ENCODE data around the gene COPS4.
"Not testable (repeated sequence)": the region's sequence is repeated elsewhere in the genome, so short reads cannot be mapped to it uniquely, and the experiment has no call there.

The COPS4 gene

DNA sequence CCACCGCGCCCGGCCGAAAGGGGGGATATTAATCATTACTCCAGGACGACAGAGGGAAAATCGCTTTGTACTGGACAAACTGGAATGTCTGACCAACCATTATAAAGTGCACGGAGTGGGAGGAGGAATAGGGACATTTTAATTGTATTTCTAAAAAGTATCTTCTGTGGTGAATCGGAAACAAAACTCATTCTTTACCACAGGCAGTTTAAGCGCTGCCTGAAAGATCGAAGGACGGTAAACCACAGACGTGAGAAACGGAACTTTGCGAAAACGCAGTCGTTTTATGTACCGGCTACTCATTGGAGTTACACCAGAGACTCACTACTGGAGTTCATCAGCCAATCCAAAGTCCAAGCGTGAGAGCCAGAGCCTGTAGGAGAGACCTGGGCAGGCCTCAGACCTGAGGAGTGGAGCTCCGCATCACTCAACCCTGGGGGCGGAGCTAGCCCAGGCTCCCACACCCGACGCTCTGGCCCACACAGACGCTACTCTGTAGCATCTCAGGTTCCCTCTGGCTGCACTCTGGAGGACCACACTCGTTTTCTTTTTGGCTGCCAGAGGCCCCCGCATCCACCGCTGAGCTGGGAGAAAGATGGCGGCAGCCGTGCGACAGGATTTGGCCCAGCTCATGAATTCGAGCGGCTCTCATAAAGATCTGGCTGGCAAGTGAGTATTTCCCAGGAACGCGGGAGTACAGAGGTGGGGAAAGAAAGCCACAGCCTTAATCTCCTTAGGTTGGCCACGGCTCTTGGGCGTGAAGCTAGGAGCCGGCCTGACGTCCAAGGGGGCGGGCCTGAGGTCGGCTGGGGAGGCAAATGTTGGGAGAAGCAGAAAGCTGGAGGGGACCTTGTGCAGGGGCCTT lies at the start of gene COPS4:
Gene COPS4, plus strand, starts transcription at position 554 of the 865 bp plus-strand sequence. Its CDS starts 42 bp downstream, at position 596.
- H3K4me3 Mint-ChIP-seq = peak within 1 kb of the TSS; percentile 100
- peaks cover 29% of the 10 kb centered on the region for H3K4me1 Mint-ChIP-seq
- H3K9me3 Mint-ChIP-seq = no peaks in the 10 kb centered on the region
- H3K27me3 Mint-ChIP-seq = no peaks in the 10 kb centered on the region
- peak within 1 kb of the TSS; percentile 100 for H3K27ac Mint-ChIP-seq
- H3K36me3 Mint-ChIP-seq = no peaks in the 10 kb centered on the region

DNA sequence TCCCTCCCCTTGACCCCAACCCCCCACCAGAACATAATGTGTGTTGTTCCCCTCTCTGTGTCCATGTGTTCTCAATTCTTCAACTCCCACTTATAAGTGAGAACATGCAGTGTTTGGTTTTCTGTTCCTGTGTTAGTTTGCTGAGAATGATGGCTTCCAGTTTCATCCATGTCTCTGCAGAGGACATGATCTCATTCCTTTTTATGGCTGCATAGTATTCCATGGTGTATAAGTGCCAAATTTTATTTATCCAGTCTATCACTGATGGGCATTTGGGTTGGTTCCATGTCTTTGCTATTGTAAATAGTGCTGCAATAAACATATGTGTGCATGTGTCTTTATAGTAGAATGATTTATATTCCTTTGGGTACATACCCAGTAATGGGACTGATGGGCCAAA lies 47.5 kb upstream of the COPS4 start:
- H3K9me3 Mint-ChIP-seq, H3K4me3 Mint-ChIP-seq, H3K27me3 Mint-ChIP-seq, H3K36me3 Mint-ChIP-seq, H3K27ac Mint-ChIP-seq: not testable (repeated sequence)
- H3K4me1 Mint-ChIP-seq = peaks cover 36% of the 10 kb centered on the region

DNA sequence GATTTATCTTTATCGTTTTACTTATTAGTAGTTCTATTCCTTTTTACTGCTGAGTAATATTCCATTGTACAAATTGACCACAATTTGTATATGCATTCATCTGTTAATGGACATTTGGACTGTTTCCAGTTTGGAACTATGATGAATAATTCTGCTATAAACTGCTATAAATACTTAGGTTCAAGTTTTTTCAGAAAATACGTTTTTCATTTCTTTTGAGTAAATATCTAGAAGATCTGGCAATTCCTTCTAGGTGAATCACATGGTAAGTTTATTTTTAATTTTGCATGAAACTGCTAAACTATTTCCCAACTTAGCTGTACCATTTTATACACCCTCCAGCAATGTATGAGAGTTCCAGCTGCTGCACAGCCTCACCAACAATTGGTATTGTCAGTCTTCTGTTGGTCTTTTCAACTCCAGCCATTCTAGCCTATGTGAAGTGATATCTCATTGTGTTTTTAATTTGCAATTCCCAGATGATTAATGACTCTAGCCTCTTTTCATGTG lies 46.6 kb upstream of the COPS4 start:
- peaks cover 7% of the 10 kb centered on the region for H3K36me3 Mint-ChIP-seq
- no peak overlapping the region for H3K27ac Mint-ChIP-seq
- H3K4me1 Mint-ChIP-seq = peaks cover 36% of the 10 kb centered on the region

DNA sequence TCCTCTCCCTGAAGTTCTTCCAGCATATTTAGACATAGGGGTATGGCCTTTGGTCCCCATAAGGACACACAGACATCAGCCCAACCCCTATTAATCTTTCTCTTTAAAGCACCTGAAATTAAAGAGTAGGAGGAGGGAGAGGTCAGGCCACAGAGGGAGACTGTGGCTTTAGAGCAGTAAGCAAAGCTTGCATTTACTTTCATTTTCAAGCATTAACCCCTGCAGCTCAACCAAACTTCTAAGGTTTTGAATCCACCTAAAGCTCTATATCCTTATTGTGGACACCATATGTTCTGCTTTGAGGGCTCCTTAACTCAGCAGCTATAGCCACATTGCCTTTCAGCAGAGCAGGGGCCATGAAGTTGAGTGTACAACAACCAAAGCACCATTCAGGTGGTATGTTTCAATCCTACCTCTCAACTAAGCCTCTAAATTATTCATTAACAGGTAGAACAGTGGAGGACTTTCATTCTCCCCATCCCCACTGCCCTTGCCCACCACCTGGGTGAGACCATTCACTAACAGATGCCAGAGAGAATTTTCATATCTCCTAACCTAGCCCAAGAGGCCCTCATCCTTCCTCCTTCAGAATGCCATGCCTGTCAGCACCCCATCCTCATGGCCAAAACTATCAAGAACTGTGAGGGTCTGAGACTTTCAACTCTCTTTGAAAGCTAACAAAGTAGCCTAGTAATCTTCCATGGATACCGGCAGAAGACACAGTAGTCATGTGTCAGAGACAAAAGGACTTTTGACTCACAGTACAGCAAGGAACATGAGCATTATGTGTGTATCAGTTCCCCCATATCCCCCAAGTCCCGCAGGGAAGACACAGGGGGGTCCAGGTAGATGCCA lies 45.2 kb upstream of the COPS4 start:
- H3K27ac Mint-ChIP-seq = peak overlapping the region; percentile 76

More for the DNA sequence above, 46.6 kb upstream of the COPS4 start:
- Mint-ChIP-seq H3K4me3 (no peak overlapping the region), H3K27me3 (no peaks in the 10 kb centered on the region), H3K9me3 (no peaks in the 10 kb centered on the region)

DNA sequence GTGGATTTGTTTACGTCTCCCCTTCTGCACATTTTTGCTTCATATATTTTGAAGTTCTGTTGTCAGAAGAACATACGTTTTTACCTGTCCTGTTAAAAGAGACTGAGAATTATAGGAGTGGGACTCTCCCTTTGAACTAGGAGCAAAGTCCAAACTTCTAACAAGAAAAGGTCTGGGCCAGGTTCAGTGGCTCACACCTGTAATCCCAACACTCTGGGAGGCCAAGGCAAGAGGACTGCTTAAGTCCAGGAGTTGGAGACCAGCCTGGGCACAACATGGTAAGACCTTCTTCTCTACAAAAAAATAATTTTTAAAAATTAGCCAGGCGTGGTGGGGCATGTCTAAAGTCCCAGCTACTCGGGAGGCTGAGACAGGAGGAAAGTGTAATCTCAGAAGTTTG lies 40.1 kb upstream of the COPS4 start:
- no peaks in the 10 kb centered on the region for H3K9me3 Mint-ChIP-seq
- H3K36me3 Mint-ChIP-seq = peaks cover 4% of the 10 kb centered on the region
- H3K27me3 Mint-ChIP-seq = no peaks in the 10 kb centered on the region
- H3K4me3 Mint-ChIP-seq = no peak overlapping the region
- H3K4me1 Mint-ChIP-seq = peaks cover 31% of the 10 kb centered on the region
- H3K27ac Mint-ChIP-seq = no peak overlapping the region

More for the DNA sequence above, 45.2 kb upstream of the COPS4 start:
- Mint-ChIP-seq H3K27me3 (no peaks in the 10 kb centered on the region), H3K4me3 (peak overlapping the region; percentile 73), H3K36me3 (peaks cover 5% of the 10 kb centered on the region), H3K9me3 (no peaks in the 10 kb centered on the region), H3K4me1 (peaks cover 29% of the 10 kb centered on the region)

DNA sequence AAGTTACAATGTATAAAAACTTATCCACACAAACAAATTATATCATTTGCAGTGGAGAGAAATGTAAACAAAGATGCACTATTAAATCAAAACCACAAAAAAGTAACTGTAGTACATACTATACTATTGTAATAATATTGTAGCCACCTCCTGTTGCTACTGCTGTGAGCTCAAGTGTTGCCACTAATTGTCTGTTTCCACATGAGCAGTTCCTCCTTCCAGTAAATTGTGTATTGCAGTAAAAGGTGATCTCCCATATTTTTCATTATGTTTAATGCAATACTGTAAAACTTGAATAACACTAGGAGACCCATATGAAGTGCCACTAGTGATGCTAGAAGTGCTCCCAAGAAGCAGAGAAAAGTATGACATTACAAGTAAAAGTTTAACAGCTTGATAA lies 36.1 kb upstream of the COPS4 start:
- Mint-ChIP-seq H3K27ac (no peak overlapping the region), H3K4me1 (peaks cover 29% of the 10 kb centered on the region), H3K4me3 (no peak overlapping the region), H3K36me3 (peaks cover 6% of the 10 kb centered on the region), H3K9me3 (no peaks in the 10 kb centered on the region), H3K27me3 (no peaks in the 10 kb centered on the region)

DNA sequence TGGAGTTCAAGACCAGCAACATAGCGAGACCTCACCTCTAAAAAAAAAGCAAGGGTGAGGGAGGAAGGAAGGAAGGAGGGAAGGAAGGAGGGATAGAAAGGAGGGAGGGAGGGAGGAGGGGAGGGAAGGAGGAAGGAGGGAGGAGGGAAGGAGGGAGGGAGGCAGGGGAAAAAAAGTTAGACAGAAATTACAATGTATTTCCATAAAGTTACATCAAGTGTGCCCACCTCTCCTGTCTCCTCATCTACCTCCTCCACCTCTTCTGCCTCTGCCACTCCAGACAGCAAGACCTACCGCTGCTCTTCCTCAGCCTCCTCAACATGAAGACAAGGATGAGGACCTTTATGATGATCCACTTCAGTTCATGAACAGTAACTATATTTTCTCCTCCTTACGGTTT lies 32.7 kb upstream of the COPS4 start:
- H3K27me3 Mint-ChIP-seq = no peaks in the 10 kb centered on the region
- H3K27ac Mint-ChIP-seq = no peak overlapping the region
- no peaks in the 10 kb centered on the region for H3K9me3 Mint-ChIP-seq
- H3K36me3 Mint-ChIP-seq = peaks cover 4% of the 10 kb centered on the region
- no peak overlapping the region for H3K4me3 Mint-ChIP-seq
- peaks cover 36% of the 10 kb centered on the region for H3K4me1 Mint-ChIP-seq

DNA sequence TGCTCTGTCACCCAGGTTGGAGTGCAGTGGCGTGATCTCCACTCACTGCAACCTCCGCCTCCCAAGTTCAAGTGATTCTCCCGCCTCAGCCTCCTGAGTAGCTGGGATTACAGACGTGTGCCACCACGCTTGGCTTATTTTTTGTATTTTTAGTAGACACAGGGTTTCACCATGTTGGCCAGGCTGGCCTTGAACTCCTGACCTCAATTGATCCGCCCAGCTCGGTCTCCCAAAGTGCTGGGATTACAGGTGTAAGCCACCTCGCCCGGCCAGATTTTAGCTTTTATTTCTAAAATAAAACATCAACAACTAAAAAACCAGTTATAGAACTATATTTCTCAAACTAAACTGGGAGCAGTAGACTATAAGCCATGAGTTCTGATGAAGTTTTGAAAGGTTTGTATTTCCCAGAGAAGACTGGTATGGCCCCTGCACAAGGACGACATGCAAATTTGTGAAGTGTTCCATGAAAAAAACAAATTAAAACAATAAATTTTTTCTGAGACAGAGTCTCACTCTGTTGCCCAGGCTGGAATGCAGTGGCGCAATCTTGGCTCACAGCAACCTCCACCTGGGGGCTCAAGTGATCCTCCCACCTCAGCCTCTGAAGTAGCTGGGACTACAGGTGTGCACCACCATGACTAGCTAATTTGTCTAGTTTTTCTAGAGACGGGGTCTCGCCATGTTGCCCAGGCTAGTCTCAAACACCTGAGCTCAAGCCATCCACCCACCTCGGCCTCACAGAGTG lies 31.8 kb upstream of the COPS4 start:
- not testable (repeated sequence) for H3K36me3 Mint-ChIP-seq, H3K27ac Mint-ChIP-seq
- peaks cover 41% of the 10 kb centered on the region for H3K4me1 Mint-ChIP-seq

DNA sequence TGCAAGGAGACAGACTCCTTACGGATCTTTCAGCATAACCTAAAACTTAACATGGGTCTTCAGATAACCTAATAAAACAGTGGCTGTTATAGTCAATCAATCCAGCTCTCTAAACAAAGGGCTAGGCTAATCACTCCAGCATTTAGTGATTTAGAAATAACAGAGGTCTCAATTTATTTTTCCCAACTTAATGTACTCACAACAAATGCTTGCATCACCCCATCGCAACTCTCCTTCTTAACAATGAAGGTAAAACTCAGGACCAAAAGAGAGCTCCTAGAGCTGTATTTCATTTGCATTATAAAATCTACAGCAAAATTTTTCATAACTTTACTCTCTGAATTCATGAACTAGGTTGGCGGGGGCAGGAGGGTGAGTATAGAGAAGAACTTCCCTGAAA lies 25.5 kb upstream of the COPS4 start:
- Mint-ChIP-seq H3K9me3 (no peaks in the 10 kb centered on the region), H3K27ac (peak overlapping the region; percentile 90), H3K27me3 (no peaks in the 10 kb centered on the region), H3K4me3 (peak overlapping the region; percentile 98), H3K4me1 (peaks cover 64% of the 10 kb centered on the region), H3K36me3 (no peaks in the 10 kb centered on the region)

More for the DNA sequence above, 31.8 kb upstream of the COPS4 start:
- not testable (repeated sequence) for H3K9me3 Mint-ChIP-seq, H3K27me3 Mint-ChIP-seq, H3K4me3 Mint-ChIP-seq

DNA sequence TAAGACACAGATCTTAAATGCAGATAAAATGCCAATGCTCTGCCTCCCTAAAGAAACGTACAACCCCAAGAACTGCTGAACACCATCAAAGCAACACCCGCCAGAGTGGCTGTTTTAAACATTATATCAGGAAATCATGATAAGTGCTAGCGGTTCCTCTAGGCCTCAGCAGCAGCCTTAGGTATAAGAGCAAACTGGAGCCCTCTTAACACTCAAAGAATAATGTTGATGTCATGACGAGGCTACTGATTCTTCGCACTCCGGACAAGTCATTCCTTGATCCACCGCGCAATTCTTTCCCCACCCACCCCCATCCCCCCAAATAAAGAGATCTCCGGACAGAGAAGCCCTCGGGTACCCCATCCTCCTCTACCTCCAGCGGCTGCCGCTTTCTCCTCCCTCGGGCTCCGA lies 24.9 kb upstream of the COPS4 start:
- H3K4me1 Mint-ChIP-seq = peaks cover 64% of the 10 kb centered on the region
- no peaks in the 10 kb centered on the region for H3K27me3 Mint-ChIP-seq

DNA sequence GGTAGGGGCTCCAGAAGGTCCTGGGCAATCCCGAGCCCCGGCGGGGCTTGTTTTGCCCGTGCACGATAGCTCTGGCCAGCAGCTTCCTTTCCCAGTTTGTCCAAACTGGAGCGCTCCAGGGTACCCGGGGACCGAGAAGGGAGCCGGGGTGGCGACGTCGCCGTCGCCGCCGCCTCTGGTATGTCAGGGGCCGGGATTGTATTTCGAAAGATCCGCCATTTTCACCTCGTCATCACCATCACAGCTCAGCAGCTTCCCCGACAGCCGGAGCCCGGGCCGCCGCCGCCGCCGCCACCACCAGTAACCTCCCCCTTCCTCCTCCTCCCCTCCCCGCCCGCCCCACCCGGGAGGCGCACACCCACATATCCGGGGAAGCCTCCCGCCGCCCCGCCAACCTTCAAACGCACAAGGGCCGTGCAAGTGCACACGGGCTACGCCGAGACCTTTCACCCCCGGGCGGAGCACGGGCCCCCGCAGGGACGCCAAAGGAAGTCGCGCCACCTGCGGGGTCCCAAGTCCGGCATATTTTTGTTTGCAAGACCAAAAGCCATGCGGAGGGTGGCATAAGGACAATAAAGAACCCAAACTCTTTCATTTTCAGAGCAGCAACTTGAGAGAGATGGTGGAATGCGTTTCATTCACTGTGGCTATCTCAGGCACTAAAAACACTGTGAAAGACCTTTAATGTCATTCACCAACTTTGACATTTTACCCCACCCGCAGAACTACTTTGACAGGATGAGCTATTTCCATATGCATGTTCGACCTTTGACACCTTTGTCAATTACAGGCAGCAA lies 24.3 kb upstream of the COPS4 start, which contains the start of gene LIN54:
Gene LIN54, minus strand, starts transcription at position 302 of the 797 bp plus-strand sequence. CDS start 25,979 bp downstream, outside the sequence.
- no peaks in the 10 kb centered on the region for H3K9me3 Mint-ChIP-seq
- no peaks in the 10 kb centered on the region for H3K27me3 Mint-ChIP-seq
- no peaks in the 10 kb centered on the region for H3K36me3 Mint-ChIP-seq
- H3K27ac Mint-ChIP-seq = peak within 1 kb of the TSS; percentile 90
- H3K4me3 Mint-ChIP-seq = peak within 1 kb of the TSS; percentile 98
- peaks cover 62% of the 10 kb centered on the region for H3K4me1 Mint-ChIP-seq

More for the DNA sequence above, 24.9 kb upstream of the COPS4 start:
- peak overlapping the region; percentile 98 for H3K4me3 Mint-ChIP-seq
- H3K36me3 Mint-ChIP-seq = no peaks in the 10 kb centered on the region
- no peaks in the 10 kb centered on the region for H3K9me3 Mint-ChIP-seq
- H3K27ac Mint-ChIP-seq = peak overlapping the region; percentile 90

DNA sequence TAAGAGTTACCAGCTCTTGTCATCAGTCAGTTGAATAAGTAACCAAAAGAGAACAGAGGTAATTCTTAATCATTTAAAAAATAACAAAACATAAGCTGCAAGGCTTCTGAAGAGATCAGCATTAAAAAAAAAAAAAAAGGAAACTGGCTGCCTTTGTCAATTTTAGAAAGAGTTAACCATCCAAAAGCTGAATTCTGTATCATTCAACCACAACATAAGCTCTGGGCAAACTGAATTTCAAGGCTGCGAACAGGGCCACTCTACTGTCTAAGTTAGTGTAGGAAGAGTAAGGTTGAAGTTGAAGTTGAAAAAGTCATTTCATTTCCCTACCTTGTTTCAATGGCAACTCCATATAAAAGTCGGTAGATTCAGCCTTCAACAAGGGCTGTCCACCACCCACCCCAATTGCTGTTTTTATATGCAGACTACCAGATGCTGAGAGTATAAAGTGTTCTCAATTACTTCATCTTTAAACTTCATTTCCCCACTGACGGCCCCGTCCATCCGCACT lies 23.2 kb upstream of the COPS4 start:
- Mint-ChIP-seq H3K9me3 (no peaks in the 10 kb centered on the region), H3K4me1 (peaks cover 54% of the 10 kb centered on the region), H3K4me3 (peak overlapping the region; percentile 98), H3K36me3 (no peaks in the 10 kb centered on the region), H3K27me3 (no peaks in the 10 kb centered on the region), H3K27ac (peak overlapping the region; percentile 91)

DNA sequence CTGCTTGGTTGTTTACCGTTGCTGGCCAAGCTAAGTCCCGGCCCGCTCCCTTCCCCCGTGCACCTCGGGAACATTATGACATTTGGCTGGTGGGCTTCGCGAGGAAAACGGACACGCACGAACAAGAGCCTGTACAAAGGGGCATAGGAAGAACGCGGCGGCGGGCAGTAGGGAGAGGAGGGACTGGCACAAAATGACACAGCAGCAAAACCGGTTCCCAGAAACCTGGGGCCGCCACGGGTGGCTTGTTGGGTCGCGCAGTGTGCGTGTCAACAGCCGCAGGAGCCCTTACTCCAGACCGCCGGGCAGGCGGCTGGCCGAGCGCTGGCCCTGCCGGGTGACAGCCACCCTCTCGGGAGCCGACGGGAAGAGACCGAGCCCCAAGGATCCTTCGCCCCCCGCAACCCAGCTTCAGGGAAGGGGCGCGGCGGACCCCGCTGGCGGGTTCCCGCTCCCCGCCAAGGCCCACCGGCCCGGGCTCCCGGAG lies 22.7 kb upstream of the COPS4 start:
- peak overlapping the region; percentile 98 for H3K4me3 Mint-ChIP-seq
- H3K27me3 Mint-ChIP-seq = no peaks in the 10 kb centered on the region
- no peaks in the 10 kb centered on the region for H3K36me3 Mint-ChIP-seq
- H3K4me1 Mint-ChIP-seq = peaks cover 52% of the 10 kb centered on the region
- H3K27ac Mint-ChIP-seq = peak overlapping the region; percentile 91
- no peaks in the 10 kb centered on the region for H3K9me3 Mint-ChIP-seq

All from activated naive CD4-positive, alpha-beta T cell treated with anti-CD3 and anti-CD28 coated beads, Interleukin-2, amount 50 U/mL, for 24 hours (primary cell).